ENCODE measurements around the gene DGCR2.
"Not testable (repeated sequence)": the region's sequence is repeated elsewhere in the genome, so short reads cannot be mapped to it uniquely, and the experiment has no call there.

The DGCR2 gene

GRCh38 chr22:19060356-19061009, 61.7 kb downstream of the DGCR2 start:
- H3K9me3 ChIP-seq (ENCODE audit: control insufficient read depth, low read depth, low read length), result no peaks in the 10 kb centered on the region
- no peak overlapping the region for H3K27ac ChIP-seq (ENCODE audit: low read length)
- H3K4me1 ChIP-seq (ENCODE audit: control insufficient read depth, low read depth, low read length), result no peaks in the 10 kb centered on the region
- H3K9ac ChIP-seq (ENCODE audit: low read length), result no peak overlapping the region
- no peaks in the 10 kb centered on the region for H3K27me3 ChIP-seq (ENCODE audit: control insufficient read depth, insufficient read depth, low read length)
- peaks cover 32% of the 10 kb centered on the region for H3K36me3 ChIP-seq (ENCODE audit: control insufficient read depth, low read depth, low read length)
- H3K4me3 ChIP-seq (ENCODE audit: low read length), result no peak overlapping the region

- H3K4me3 ChIP-seq (ENCODE audit: low read length), result no peak overlapping the region
- no peaks in the 10 kb centered on the region for H3K9me3 ChIP-seq (ENCODE audit: control insufficient read depth, low read depth, low read length)
- no peak overlapping the region for H3K9ac ChIP-seq (ENCODE audit: low read length)
- no peaks in the 10 kb centered on the region for H3K4me1 ChIP-seq (ENCODE audit: control insufficient read depth, low read depth, low read length)
- H3K27me3 ChIP-seq (ENCODE audit: control insufficient read depth, insufficient read depth, low read length), result no peaks in the 10 kb centered on the region
- H3K27ac ChIP-seq (ENCODE audit: low read length), result no peak overlapping the region
- peaks cover 25% of the 10 kb centered on the region for H3K36me3 ChIP-seq (ENCODE audit: control insufficient read depth, low read depth, low read length)
Observed at GRCh38 chr22:19059481-19060278, 62.5 kb downstream of the DGCR2 start.

GRCh38 chr22:19058713-19059451, 63.3 kb downstream of the DGCR2 start:
- Histone ChIP-seq H3K9me3 (ENCODE audit: control insufficient read depth, low read depth, low read length) (no peaks in the 10 kb centered on the region), H3K4me3 (ENCODE audit: low read length) (no peak overlapping the region), H3K4me1 (ENCODE audit: control insufficient read depth, low read depth, low read length) (no peaks in the 10 kb centered on the region), H3K9ac (ENCODE audit: low read length) (no peak overlapping the region), H3K27me3 (ENCODE audit: control insufficient read depth, insufficient read depth, low read length) (no peaks in the 10 kb centered on the region), H3K36me3 (ENCODE audit: control insufficient read depth, low read depth, low read length) (peaks cover 23% of the 10 kb centered on the region), H3K27ac (ENCODE audit: low read length) (no peak overlapping the region)

- H3K9ac ChIP-seq (ENCODE audit: low read length), result no peak overlapping the region
- no peaks in the 10 kb centered on the region for H3K4me1 ChIP-seq (ENCODE audit: control insufficient read depth, low read depth, low read length)
- no peaks in the 10 kb centered on the region for H3K27me3 ChIP-seq (ENCODE audit: control insufficient read depth, insufficient read depth, low read length)
- H3K9me3 ChIP-seq (ENCODE audit: control insufficient read depth, low read depth, low read length), result no peaks in the 10 kb centered on the region
- H3K36me3 ChIP-seq (ENCODE audit: control insufficient read depth, low read depth, low read length), result peaks cover 25% of the 10 kb centered on the region
- H3K27ac ChIP-seq (ENCODE audit: low read length), result no peak overlapping the region
- no peak overlapping the region for H3K4me3 ChIP-seq (ENCODE audit: low read length)
Observed at GRCh38 chr22:19057999-19058491, 64.2 kb downstream of the DGCR2 start.

GRCh38 chr22:19057539-19057938, 64.7 kb downstream of the DGCR2 start:
- no peaks in the 10 kb centered on the region for H3K27me3 ChIP-seq (ENCODE audit: control insufficient read depth, insufficient read depth, low read length)
- H3K36me3 ChIP-seq (ENCODE audit: control insufficient read depth, low read depth, low read length), result peaks cover 25% of the 10 kb centered on the region
- H3K4me3 ChIP-seq (ENCODE audit: low read length), result no peak overlapping the region
- H3K9me3 ChIP-seq (ENCODE audit: control insufficient read depth, low read depth, low read length), result no peaks in the 10 kb centered on the region
- no peak overlapping the region for H3K27ac ChIP-seq (ENCODE audit: low read length)
- no peaks in the 10 kb centered on the region for H3K4me1 ChIP-seq (ENCODE audit: control insufficient read depth, low read depth, low read length)
- no peak overlapping the region for H3K9ac ChIP-seq (ENCODE audit: low read length)

GRCh38 chr22:19056951-19057401, 65.2 kb downstream of the DGCR2 start:
- H3K36me3 ChIP-seq (ENCODE audit: control insufficient read depth, low read depth, low read length), result peaks cover 25% of the 10 kb centered on the region

GRCh38 chr22:19055801-19056200, 66.4 kb downstream of the DGCR2 start:
- no peaks in the 10 kb centered on the region for H3K4me1 ChIP-seq (ENCODE audit: control insufficient read depth, low read depth, low read length)
- peaks cover 27% of the 10 kb centered on the region for H3K36me3 ChIP-seq (ENCODE audit: control insufficient read depth, low read depth, low read length)
- no peaks in the 10 kb centered on the region for H3K9me3 ChIP-seq (ENCODE audit: control insufficient read depth, low read depth, low read length)
- H3K27ac ChIP-seq (ENCODE audit: low read length), result no peak overlapping the region
- H3K27me3 ChIP-seq (ENCODE audit: control insufficient read depth, insufficient read depth, low read length), result no peaks in the 10 kb centered on the region
- no peak overlapping the region for H3K4me3 ChIP-seq (ENCODE audit: low read length)
- no peak overlapping the region for H3K9ac ChIP-seq (ENCODE audit: low read length)

More at GRCh38 chr22:19056951-19057401, 65.2 kb downstream of the DGCR2 start:
- Histone ChIP-seq H3K27ac (ENCODE audit: low read length) (no peak overlapping the region), H3K4me1 (ENCODE audit: control insufficient read depth, low read depth, low read length) (no peaks in the 10 kb centered on the region), H3K9ac (ENCODE audit: low read length) (no peak overlapping the region), H3K27me3 (ENCODE audit: control insufficient read depth, insufficient read depth, low read length) (no peaks in the 10 kb centered on the region), H3K4me3 (ENCODE audit: low read length) (no peak overlapping the region), H3K9me3 (ENCODE audit: control insufficient read depth, low read depth, low read length) (no peaks in the 10 kb centered on the region)

- Histone ChIP-seq H3K36me3 (ENCODE audit: control insufficient read depth, low read depth, low read length) (peaks cover 34% of the 10 kb centered on the region), H3K9ac (ENCODE audit: low read length) (no peak overlapping the region), H3K4me3 (ENCODE audit: low read length) (no peak overlapping the region), H3K27ac (ENCODE audit: low read length) (no peak overlapping the region), H3K9me3 (ENCODE audit: control insufficient read depth, low read depth, low read length) (no peaks in the 10 kb centered on the region), H3K27me3 (ENCODE audit: control insufficient read depth, insufficient read depth, low read length) (no peaks in the 10 kb centered on the region), H3K4me1 (ENCODE audit: control insufficient read depth, low read depth, low read length) (no peaks in the 10 kb centered on the region)
Observed at GRCh38 chr22:19052941-19053541, 69.2 kb downstream of the DGCR2 start.

- Histone ChIP-seq H3K4me3 (ENCODE audit: low read length) (no peak overlapping the region), H3K27me3 (ENCODE audit: control insufficient read depth, insufficient read depth, low read length) (no peaks in the 10 kb centered on the region), H3K9me3 (ENCODE audit: control insufficient read depth, low read depth, low read length) (no peaks in the 10 kb centered on the region), H3K4me1 (ENCODE audit: control insufficient read depth, low read depth, low read length) (no peaks in the 10 kb centered on the region), H3K36me3 (ENCODE audit: control insufficient read depth, low read depth, low read length) (peaks cover 42% of the 10 kb centered on the region), H3K9ac (ENCODE audit: low read length) (no peak overlapping the region), H3K27ac (ENCODE audit: low read length) (no peak overlapping the region)
Observed at GRCh38 chr22:19051381-19052072, 70.7 kb downstream of the DGCR2 start.

- H3K9ac ChIP-seq (ENCODE audit: low read length); H3K27me3 ChIP-seq (ENCODE audit: control insufficient read depth, insufficient read depth, low read length); H3K9me3 ChIP-seq (ENCODE audit: control insufficient read depth, low read depth, low read length); H3K4me1 ChIP-seq (ENCODE audit: control insufficient read depth, low read depth, low read length); H3K27ac ChIP-seq (ENCODE audit: low read length); H3K4me3 ChIP-seq (ENCODE audit: low read length): not testable (repeated sequence)
- H3K36me3 ChIP-seq (ENCODE audit: control insufficient read depth, low read depth, low read length), result peaks cover 41% of the 10 kb centered on the region
Observed at GRCh38 chr22:19050847-19051246, 71.4 kb downstream of the DGCR2 start.

GRCh38 chr22:19050117-19050516, 72.1 kb downstream of the DGCR2 start:
- Histone ChIP-seq H3K36me3 (ENCODE audit: control insufficient read depth, low read depth, low read length) (peaks cover 45% of the 10 kb centered on the region), H3K27me3 (ENCODE audit: control insufficient read depth, insufficient read depth, low read length) (no peaks in the 10 kb centered on the region), H3K4me1 (ENCODE audit: control insufficient read depth, low read depth, low read length) (no peaks in the 10 kb centered on the region), H3K9ac (ENCODE audit: low read length) (no peak overlapping the region), H3K27ac (ENCODE audit: low read length) (no peak overlapping the region), H3K9me3 (ENCODE audit: control insufficient read depth, low read depth, low read length) (no peaks in the 10 kb centered on the region), H3K4me3 (ENCODE audit: low read length) (no peak overlapping the region)
